ENCODE data around the gene TP73.
A peak's percentile ranks its signal among the peaks of the same experiment; 100 is the strongest.

Gene TP73

DNA sequence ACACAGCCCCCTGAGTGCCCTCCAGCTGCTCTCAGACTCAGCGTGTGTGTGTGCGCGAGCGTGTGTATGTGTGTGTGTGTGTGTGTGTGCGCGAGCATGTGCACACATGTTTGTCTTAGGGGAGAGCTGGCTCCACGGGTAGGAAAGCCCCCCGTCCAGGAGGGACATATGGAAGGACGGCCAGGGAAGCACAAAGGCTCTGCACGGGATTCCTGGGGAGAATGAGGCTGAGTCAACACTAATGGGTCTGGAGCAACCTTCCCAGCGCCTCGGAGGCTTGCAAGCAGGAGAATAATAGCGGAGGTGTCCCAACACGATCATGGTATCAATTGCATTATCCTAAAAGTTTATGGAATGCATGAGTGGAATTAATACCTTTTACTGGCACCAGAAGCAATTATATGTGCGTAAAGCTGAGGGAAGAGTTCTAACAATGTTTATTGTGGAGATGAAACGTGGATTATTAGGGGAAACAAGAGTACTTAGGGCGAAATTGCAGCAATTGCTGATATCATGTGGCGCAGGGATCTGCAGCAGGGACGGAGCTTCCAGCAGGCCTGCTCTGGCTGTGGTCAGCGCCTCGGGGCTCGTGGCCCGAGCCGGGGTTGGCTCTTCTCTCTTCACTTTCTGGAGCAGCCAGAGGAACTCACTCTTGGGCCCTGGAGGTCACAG is 59.6 kb downstream of the TP73 start:
- DNase-seq = no peak

- no peak for DNase-seq
Measured at GRCh38 chr1:3712573-3713535, 60.5 kb downstream of the TP73 start.

DNA sequence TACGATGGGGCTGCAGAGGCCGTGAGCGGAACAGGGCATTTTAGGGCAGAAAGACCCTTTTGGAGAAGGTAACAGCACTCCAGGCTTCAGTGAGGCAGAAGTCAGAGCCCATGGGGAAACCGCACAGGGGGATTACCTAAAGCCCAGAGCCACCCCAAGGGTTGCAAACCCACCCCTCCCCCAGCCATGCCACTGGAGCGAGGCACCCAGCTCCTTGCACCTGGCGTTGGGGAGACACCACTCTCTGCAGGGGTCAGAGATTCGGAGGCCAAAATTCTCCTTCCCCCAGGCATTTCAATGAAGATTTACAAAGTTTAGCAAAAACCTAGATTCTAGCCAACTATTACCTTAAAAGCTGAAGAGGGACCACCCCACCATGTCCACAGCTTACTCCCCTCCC is 61.5 kb downstream of the TP73 start:
- no peak for DNase-seq

- DNase-seq = no peak
Measured at GRCh38 chr1:3714284-3714741, 62.0 kb downstream of the TP73 start.

DNA sequence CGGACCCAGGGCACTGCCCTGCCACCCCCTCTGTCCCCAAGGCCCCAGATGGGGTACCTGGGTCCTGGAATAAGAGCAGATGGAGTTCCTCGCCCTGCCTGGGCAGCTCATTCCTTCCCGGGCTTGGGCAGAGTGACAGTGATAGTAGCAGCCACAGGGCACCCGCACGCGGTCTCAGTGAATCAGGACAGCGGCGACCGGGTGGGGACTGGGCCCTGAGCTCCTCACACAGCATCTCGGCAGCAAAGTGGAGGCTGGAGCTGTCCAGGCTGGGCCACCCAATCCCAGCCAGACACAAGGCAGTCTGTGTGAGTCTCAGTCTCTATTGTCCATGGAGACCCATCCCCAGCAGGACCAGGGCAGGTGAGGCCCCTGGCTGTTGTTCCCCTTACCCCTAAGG is 62.5 kb downstream of the TP73 start:
- DNase-seq = no peak

DNA sequence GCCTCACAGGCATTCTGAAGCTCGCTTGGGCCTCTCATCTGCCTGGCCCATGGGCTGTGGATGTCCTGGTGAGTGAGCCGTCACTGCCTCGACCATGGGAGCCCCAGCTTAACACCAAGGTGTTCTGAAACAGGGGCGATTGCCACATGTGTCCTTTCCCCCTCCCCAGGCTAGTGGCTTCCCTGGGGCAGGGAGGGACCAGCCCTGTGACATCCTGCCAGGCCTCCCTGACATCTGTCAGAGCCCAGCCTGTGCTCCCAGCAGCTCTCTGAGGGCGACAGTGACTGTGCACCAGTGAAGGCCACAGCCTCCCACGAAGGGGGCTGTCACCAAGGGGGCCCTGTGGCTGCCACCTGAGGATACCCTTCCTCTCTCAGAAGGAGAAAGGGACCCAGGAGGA is 64.0 kb downstream of the TP73 start:
- no peak for DNase-seq

DNA sequence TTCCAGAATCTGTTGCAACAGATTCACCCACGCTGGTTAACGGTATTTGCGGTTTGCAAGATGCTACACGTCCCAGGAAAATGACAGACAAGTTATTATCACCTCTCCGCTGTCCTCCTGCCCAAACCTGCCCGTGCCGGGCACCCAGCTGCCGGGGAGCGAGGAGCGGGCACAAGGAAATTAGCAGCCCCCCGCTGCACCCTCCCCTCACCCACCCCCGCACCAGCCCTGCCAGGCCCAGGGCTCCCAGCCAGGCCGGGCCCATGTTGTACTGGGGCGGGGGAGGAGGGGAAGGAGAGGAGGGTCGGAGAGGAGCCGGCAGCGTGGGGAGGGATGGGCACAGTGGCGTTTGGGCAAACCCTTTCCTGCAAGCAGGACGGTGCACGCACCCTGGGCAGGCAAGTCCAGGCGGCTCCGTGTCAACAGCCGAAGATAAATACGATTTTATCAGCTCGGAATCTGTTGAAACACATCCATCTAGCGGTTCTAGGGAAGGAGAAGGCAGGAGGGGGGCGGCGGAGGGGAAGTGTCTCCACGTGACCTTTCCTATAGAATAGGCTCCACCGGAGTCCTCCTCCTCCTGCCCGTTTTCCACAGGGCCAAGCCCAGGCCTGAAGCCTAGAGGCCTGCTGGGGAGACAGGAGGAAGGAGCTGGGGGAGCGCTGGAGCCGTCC is 64.9 kb downstream of the TP73 start:
- no peak for DNase-seq

- peak; percentile 66 for DNase-seq
Measured at GRCh38 chr1:3717715-3718601, 65.6 kb downstream of the TP73 start.

- DNase-seq = no peak
Measured at GRCh38 chr1:3718764-3719163, 66.4 kb downstream of the TP73 start.

- DNase-seq = no peak
Measured at GRCh38 chr1:3721955-3722465, 69.7 kb downstream of the TP73 start.

- DNase-seq = no peak
Measured at GRCh38 chr1:3722846-3723245, 70.5 kb downstream of the TP73 start.

DNA sequence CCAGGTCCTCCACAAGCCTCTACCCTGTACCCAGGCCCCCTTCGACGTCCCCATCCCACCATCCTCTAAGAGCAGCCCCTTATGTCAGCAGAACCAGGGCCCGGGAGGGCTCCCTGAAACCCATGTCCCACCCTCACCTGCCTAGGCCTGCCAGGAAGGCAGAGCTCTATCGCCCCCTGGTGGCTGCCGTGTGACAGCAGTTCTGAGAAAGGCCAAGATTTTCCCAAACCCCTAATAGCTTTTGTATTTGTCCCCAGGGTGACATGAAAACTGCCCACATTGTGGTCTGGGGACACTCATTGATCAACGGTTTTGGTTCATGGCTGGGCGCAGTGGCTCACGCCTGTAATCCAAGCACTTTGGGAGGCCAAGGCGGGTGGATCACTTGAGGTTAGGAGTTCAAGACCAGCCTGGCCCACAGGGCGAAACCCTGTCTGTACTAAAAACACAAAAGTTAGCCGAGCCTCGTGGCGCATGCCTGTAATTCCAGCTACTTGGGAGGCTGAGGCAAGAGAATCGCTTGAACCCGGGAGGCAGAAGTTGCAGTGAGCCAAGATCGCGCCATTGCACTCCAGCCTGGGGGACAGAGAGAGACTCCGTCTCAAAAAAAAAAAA is 72.2 kb downstream of the TP73 start:
- peak; percentile 92 for DNase-seq

GRCh38 chr1:3725366-3725765 is 73.0 kb downstream of the TP73 start:
- no peak for DNase-seq

DNA sequence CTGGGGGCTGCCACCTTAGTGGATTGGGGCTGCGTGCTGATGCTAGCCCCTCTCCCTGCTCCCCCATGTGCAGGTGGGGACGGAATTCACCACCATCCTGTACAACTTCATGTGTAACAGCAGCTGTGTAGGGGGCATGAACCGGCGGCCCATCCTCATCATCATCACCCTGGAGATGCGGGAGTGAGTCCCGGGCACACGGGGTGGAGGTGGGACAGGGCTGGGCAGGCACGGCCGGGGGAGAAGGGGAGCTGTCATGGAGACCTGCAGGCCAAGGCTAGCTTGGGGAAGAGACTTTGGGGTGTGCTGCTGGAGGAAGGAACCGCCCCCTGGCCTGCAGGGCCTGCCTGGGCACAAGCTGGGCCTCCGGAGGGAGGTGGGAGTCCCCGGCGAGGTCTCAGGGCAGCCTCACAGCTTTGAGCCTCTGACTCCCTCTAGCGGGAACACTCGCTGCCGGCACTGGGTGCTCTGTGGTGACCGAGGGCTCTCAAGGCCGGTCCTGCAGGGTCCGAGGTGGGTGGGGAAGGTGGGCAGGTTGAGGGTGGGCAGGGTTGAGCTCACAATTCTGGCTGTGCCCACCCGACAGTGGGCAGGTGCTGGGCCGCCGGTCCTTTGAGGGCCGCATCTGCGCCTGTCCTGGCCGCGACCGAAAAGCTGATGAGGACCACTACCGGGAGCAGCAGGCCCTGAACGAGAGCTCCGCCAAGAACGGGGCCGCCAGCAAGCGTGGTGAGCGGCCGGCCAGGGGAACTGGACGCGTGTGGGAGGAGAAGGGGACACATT is 74.9 kb downstream of the TP73 start:
- no peak for DNase-seq

DNA sequence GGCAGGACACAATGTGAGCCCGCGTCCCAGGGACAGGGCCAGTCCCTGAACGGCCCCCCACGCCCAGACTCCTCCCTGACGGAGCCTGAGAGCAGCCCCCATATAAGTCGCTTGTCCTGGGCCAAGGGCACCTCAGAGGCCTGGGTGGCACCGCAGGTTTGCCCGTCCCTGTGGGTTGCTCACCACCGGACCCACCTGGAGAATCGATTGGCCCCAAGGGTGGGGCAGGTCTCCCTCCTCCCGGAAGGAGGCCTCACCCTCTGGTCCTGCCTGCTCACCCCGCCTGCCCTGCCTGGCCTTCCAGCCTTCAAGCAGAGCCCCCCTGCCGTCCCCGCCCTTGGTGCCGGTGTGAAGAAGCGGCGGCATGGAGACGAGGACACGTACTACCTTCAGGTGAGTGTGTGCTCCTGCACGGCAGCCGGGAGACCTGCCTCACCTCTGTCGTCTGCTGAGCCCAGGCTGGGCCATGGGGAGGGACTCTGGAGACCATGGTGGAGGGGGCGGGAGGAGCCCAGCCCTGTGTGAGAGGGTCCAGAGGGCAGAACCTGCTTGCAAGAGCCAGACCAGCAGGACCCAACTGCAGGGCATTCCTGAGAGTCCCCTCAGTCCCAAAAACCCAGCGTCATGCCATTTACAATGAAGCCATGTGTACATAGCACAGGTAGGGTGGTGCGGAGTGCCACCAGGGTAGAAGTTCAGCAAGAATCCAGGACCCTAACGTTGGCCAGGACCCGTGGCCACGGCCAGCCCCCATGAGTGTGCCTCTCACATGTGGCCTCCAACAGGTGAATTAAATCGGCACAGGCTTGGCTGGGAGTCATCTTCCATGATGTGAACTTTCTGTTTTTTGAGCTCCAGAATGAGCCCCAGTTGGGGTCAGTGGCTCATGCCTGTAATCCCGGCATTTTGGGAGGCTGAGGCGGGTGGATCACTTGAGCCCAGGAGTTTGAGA is 75.8 kb downstream of the TP73 start:
- DNase-seq = no peak

- DNase-seq = no peak
Measured at GRCh38 chr1:3729594-3730542, 77.6 kb downstream of the TP73 start.

DNA sequence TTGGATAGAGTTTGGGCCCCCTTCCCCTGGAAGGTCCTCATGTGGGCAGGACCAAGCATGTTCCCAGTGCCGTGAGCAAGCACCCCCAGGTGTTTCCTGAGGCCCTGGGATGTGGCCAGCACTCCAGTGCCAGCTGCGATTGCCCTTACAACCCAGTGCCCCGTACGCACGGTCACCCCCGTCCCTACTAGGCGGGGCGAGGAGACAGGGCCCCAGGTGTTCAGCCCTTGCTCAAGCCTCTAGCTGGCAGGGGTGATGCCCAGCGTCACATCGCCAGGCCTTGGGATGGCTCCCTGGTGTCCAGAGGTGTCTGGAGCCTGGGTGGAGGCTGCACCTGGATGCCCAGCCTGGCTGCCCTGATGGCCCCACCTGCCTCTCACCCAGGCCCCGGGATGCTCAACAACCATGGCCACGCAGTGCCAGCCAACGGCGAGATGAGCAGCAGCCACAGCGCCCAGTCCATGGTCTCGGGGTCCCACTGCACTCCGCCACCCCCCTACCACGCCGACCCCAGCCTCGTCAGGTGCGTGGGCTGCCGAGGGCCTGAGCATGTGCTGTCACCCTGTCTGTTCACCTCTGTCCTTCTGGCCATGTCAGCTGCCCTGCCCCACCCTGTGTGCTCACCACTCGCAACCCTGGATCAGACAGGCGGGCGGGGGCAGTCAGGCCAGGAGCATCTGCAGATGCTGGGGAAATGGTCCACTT is 78.4 kb downstream of the TP73 start:
- DNase-seq = no peak
